ENCODE data around the gene COPS3. TPM values are rescaled to one million over a fixed set of nuclear protein-coding genes. Genes with fewer than 3 reads are reported as not detected.

The COPS3 gene
- total RNA-seq, 1 donor from 2014 or later, result 63.5 TPM

DNA sequence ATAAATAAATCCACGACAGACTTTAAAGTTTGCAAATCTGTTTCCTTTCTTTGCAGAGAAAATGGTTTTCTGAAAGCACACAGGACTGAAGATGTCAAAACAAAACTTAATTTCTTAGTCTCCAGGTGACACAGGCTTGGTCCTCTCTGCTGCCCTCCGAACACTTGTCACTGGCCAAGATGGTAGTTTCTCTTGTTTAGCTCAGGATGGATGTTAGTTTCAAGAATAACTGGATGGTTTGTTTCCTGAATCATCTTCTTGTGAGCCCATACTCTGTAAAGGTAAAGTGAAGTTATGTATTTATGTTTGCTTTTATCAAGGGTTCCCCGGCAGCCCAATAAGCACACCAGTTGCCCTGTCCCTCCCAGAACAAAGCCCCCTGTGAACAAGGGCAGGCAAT lies 34.2 kb downstream of the COPS3 start:
- Mint-ChIP-seq H3K9me3 (no peaks in the 10 kb centered on the region), H3K4me1 (no peaks in the 10 kb centered on the region), H3K27me3 (ENCODE audit: low read depth) (no peaks in the 10 kb centered on the region), H3K36me3 (peaks cover 29% of the 10 kb centered on the region), H3K27ac (no peak overlapping the region), H3K4me3 (no peak overlapping the region)
- no peak for DNase-seq (ENCODE audit: low spot score in 2 of 2, unreplicated experiment in 2 of 2)
- TF ChIP-seq, protein P1, sequence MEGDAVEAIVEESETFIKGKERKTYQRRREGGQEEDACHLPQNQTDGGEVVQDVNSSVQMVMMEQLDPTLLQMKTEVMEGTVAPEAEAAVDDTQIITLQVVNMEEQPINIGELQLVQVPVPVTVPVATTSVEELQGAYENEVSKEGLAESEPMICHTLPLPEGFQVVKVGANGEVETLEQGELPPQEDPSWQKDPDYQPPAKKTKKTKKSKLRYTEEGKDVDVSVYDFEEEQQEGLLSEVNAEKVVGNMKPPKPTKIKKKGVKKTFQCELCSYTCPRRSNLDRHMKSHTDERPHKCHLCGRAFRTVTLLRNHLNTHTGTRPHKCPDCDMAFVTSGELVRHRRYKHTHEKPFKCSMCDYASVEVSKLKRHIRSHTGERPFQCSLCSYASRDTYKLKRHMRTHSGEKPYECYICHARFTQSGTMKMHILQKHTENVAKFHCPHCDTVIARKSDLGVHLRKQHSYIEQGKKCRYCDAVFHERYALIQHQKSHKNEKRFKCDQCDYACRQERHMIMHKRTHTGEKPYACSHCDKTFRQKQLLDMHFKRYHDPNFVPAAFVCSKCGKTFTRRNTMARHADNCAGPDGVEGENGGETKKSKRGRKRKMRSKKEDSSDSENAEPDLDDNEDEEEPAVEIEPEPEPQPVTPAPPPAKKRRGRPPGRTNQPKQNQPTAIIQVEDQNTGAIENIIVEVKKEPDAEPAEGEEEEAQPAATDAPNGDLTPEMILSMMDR (IDR thresholded peaks at IDR 0.05; ENCODE audit: unreplicated experiment), result no peak

- H3K9me3 Mint-ChIP-seq, result no peaks in the 10 kb centered on the region
- peaks cover 20% of the 10 kb centered on the region for H3K36me3 Mint-ChIP-seq
- H3K27ac Mint-ChIP-seq, result no peak overlapping the region
- no peaks in the 10 kb centered on the region for H3K27me3 Mint-ChIP-seq (ENCODE audit: low read depth)
- no peak overlapping the region for H3K4me3 Mint-ChIP-seq
- peaks cover 8% of the 10 kb centered on the region for H3K4me1 Mint-ChIP-seq
- DNase-seq (ENCODE audit: low spot score in 2 of 2, unreplicated experiment in 2 of 2), result no peak
- TF ChIP-seq, protein P1 (IDR thresholded peaks at IDR 0.05; ENCODE audit: unreplicated experiment), result no peak
Observed at GRCh38 chr17:17243163-17243562, 37.9 kb downstream of the COPS3 start.

- H3K4me1 Mint-ChIP-seq, result peaks cover 9% of the 10 kb centered on the region
- H3K36me3 Mint-ChIP-seq, result peaks cover 12% of the 10 kb centered on the region
- no peak for DNase-seq (ENCODE audit: low spot score in 2 of 2, unreplicated experiment in 2 of 2)
- H3K27ac Mint-ChIP-seq, result no peak overlapping the region
- H3K27me3 Mint-ChIP-seq (ENCODE audit: low read depth), result no peaks in the 10 kb centered on the region
- TF ChIP-seq, protein P1 (IDR thresholded peaks at IDR 0.05; ENCODE audit: unreplicated experiment), result no peak
- no peaks in the 10 kb centered on the region for H3K9me3 Mint-ChIP-seq
- no peak overlapping the region for H3K4me3 Mint-ChIP-seq
Observed at GRCh38 chr17:17242246-17242645, 38.8 kb downstream of the COPS3 start.

DNA sequence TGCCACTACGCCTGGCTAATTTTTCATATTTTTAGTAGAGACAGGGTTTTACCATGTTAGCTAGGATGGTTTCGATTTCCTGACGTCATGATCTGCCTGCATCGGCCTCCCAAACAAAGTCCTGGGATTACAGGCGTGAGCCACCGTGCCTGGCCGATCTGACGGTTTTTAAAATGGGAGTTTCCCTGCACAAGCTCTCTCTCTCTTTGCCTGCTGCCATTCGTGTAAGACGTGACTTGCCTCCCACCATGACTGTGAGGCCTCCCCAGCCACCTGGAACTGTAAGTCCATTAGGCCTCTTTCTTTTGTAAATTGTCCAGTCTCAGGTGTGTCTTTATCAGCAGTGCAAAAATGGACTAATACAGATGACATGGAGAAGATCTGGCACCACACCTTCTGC lies 39.4 kb downstream of the COPS3 start:
- Mint-ChIP-seq H3K27ac (no peak overlapping the region), H3K4me3 (no peak overlapping the region), H3K36me3 (peaks cover 8% of the 10 kb centered on the region), H3K4me1 (peaks cover 9% of the 10 kb centered on the region), H3K9me3 (no peaks in the 10 kb centered on the region), H3K27me3 (ENCODE audit: low read depth) (no peaks in the 10 kb centered on the region)
- DNase-seq (ENCODE audit: low spot score in 2 of 2, unreplicated experiment in 2 of 2), result no peak
- TF ChIP-seq, protein P1 (IDR thresholded peaks at IDR 0.05; ENCODE audit: unreplicated experiment), result no peak

GRCh38 chr17:17239832-17240231 lies 41.2 kb downstream of the COPS3 start:
- Mint-ChIP-seq H3K27ac (no peak overlapping the region), H3K36me3 (peaks cover 1% of the 10 kb centered on the region), H3K27me3 (ENCODE audit: low read depth) (no peaks in the 10 kb centered on the region), H3K4me1 (peaks cover 23% of the 10 kb centered on the region), H3K9me3 (no peaks in the 10 kb centered on the region), H3K4me3 (no peak overlapping the region)
- TF ChIP-seq, protein P1 (IDR thresholded peaks at IDR 0.05; ENCODE audit: unreplicated experiment), result no peak
- DNase-seq (ENCODE audit: low spot score in 2 of 2, unreplicated experiment in 2 of 2), result no peak
